NCI-H524 treated with DMSO at 0.1 percent for 48 hours (cell line): ENCODE data around the gene C12orf50.
A peak's percentile ranks its signal among the peaks of the same experiment; 100 is the strongest.
"Not testable (repeated sequence)": the region's sequence is repeated elsewhere in the genome, so short reads cannot be mapped to it uniquely, and the experiment has no call there.

Source experiments
- DNase-seq: peaks from one replicate; lab custom pipeline; 2025; lab: John Stamatoyannopoulos, UW

The C12orf50 gene

GRCh38 chr12:88029093-88029665 is at the start of gene C12orf50:
Gene C12orf50 (minus strand): TSS chr12:88029401. CDS start chr12:88026962, 2,439 bp downstream.
- no peak for DNase-seq

- no peak for DNase-seq
Measured at GRCh38 chr12:88067301-88067700, 38.1 kb upstream of the C12orf50 start.

GRCh38 chr12:88063375-88063774 is 34.2 kb upstream of the C12orf50 start:
- DNase-seq = no peak

- DNase-seq = no peak
Measured at GRCh38 chr12:88062474-88062873, 33.3 kb upstream of the C12orf50 start.

GRCh38 chr12:88058719-88059077 is 29.5 kb upstream of the C12orf50 start:
- no peak for DNase-seq

GRCh38 chr12:88057994-88058718 is 29.0 kb upstream of the C12orf50 start:
- DNase-seq = no peak

- DNase-seq = no peak
Measured at GRCh38 chr12:88056571-88056970, 27.4 kb upstream of the C12orf50 start.

GRCh38 chr12:88052686-88053085 is 23.5 kb upstream of the C12orf50 start:
- peak; percentile 7 for DNase-seq

- DNase-seq = no peak
Measured at GRCh38 chr12:88044035-88044434, 14.8 kb upstream of the C12orf50 start.

GRCh38 chr12:88037770-88038169 is 8.6 kb upstream of the C12orf50 start:
- DNase-seq = no peak

- no peak for DNase-seq
Measured at GRCh38 chr12:88036353-88036965, 7.3 kb upstream of the C12orf50 start.

- no peak for DNase-seq
Measured at GRCh38 chr12:88035907-88036289, 6.7 kb upstream of the C12orf50 start.

- DNase-seq = peak; percentile 53
Measured at GRCh38 chr12:88035271-88035906, 6.2 kb upstream of the C12orf50 start.

- not testable (repeated sequence) for DNase-seq
Measured at GRCh38 chr12:88031161-88031560, 2.0 kb upstream of the C12orf50 start.

GRCh38 chr12:88026196-88026595 is 3.0 kb downstream of the C12orf50 start:
- DNase-seq = no peak

GRCh38 chr12:88017964-88018363 is 11.2 kb downstream of the C12orf50 start:
- no peak for DNase-seq

- no peak for DNase-seq
Measured at GRCh38 chr12:88015825-88016224, 13.4 kb downstream of the C12orf50 start.

- DNase-seq = no peak
Measured at GRCh38 chr12:88011755-88012154, 17.4 kb downstream of the C12orf50 start.

- no peak for DNase-seq
Measured at GRCh38 chr12:88006351-88006750, 22.9 kb downstream of the C12orf50 start.

- no peak for DNase-seq
Measured at GRCh38 chr12:88001327-88001726, 27.9 kb downstream of the C12orf50 start.

- peak; percentile 18 for DNase-seq
Measured at GRCh38 chr12:87995581-87996178, 33.5 kb downstream of the C12orf50 start.

GRCh38 chr12:87991483-87991882 is 37.7 kb downstream of the C12orf50 start:
- no peak for DNase-seq

GRCh38 chr12:87988534-87988933 is 40.7 kb downstream of the C12orf50 start:
- DNase-seq = peak; percentile 64
